Right hindlimb (tissue), 1 donor: ENCODE measurements around the gene KRT36.

ENCODE experiments used
- DNase-seq: peaks from one replicate; pipeline ENCODE4 v3.0.0-alpha.2; 2018

The KRT36 gene

GRCh38 chr17:41521574-41522261, 32.0 kb upstream of the KRT36 start:
- DNase-seq: no peak

GRCh38 chr17:41520821-41521521, 31.3 kb upstream of the KRT36 start:
- no peak for DNase-seq

- DNase-seq: no peak
Observed at GRCh38 chr17:41519501-41520224, 30.0 kb upstream of the KRT36 start.

- no peak for DNase-seq
Observed at GRCh38 chr17:41518789-41519449, 29.2 kb upstream of the KRT36 start, which contains the start of gene KRT15. Gene KRT15, minus strand, starts transcription at chr17:41518890. Its CDS starts 63 bp downstream, at chr17:41518827.

- no peak for DNase-seq
Observed at GRCh38 chr17:41518031-41518430, 28.3 kb upstream of the KRT36 start.

GRCh38 chr17:41516830-41517283, 27.1 kb upstream of the KRT36 start:
- DNase-seq: no peak

GRCh38 chr17:41516147-41516829, 26.6 kb upstream of the KRT36 start:
- no peak for DNase-seq

DNA sequence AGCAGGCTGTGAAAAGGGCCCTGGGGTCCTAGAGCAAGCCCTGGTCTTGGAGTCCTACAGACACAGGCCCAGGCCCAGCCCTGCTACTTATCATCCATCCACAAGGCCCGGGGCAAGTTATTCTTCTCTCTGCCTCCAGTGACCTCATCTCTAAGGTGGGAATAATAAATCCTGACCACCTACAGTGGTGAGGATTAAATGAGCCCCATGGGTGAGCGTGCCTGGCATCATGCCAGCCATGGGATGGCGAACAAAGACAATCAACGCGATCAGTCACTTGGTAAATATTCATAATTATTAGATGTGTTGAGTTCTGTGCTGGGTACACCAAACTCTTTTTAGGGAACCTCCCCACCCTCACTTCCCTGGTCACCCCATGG, 23.4 kb upstream of the KRT36 start:
- no peak for DNase-seq

DNA sequence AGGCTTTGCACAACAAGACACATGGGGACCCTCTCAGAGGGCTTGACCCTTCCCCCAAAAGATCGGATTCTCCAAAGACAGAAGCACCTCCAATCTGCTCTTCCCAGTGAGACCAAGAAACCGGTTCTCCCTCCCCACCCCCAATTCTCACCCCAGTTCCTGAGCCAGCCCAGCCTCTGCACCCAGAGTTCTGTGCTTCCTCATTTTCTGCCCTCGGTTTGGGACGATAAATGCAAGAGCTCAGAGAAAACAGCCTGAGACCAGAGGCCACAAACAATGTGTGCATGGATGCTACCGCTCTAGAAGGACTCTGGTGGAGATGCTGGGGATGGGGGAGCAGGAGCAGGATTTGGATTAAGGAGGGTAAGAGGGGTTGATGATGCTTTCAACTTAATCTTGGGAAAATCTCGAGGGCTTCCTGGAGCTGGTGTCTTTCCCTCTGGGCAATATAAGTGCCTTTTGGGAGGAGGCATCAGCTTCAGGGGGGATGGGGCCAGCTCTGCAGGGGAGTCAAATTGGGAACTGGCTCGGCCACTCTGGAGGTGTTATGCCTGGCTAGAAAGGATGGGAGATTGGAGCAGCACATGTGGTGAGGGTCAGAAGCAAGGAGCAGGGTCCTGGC, 22.9 kb upstream of the KRT36 start:
- no peak for DNase-seq

- DNase-seq: no peak
Observed at GRCh38 chr17:41511716-41512115, 22.0 kb upstream of the KRT36 start.

DNA sequence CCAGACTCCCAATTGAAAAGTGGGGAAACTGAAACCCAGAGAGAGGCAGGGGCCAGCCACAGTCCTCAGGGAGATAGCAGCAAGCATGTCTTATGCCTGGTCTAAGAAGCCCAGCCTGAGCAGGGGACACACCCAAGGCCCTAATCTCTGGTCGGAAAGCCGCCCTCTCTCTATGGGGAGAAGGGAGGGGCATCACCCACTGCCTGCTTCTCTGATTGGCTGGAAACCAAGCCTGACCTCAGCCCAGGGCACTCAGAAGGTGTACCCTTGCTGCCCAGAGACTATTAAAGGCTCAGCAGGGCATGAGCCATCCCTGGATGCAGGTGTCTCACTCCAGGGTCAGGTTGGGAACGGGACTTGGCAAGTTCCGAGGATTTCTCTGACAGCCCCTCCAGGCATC, 21.4 kb upstream of the KRT36 start:
- DNase-seq: no peak

DNA sequence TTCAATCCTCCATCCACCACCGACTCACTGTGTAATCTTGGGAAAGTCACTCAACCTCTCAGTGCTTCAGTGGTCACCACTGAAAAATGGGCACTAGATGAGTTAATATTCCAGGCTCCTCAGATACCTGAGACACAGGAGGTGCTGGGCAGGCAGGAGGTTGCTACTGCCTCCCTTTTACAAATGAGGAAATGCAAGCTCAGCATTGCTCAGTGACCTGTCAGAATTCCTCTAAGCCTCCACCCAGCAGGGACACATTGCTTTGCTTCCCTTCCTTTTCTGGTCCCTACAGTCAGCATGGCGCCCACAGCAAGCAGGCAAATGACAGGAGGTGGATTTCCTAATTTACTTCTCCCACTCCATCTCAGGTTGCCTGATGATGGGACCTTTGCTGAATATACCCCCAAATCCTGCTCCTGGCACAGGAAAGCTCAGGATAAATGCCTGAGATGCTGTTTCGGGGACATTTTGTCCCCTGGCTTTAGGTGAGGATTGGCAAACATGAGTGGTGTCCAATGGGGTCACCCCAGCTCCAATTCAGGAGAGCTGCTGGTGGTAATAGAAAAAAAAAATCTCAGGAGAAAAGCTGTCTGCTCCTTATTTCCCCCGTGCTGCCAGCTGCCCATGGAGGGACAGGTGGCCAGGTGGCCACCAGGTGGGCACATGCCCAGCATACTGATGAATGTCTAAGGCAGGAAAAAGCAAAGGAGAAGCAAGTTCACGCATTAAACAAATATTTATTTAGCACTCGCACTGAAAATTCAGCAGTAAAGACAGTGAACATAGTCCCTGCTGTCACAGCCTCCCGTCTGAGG, 20.7 kb upstream of the KRT36 start:
- no peak for DNase-seq

GRCh38 chr17:41507315-41507880, 17.7 kb upstream of the KRT36 start:
- DNase-seq: no peak

DNA sequence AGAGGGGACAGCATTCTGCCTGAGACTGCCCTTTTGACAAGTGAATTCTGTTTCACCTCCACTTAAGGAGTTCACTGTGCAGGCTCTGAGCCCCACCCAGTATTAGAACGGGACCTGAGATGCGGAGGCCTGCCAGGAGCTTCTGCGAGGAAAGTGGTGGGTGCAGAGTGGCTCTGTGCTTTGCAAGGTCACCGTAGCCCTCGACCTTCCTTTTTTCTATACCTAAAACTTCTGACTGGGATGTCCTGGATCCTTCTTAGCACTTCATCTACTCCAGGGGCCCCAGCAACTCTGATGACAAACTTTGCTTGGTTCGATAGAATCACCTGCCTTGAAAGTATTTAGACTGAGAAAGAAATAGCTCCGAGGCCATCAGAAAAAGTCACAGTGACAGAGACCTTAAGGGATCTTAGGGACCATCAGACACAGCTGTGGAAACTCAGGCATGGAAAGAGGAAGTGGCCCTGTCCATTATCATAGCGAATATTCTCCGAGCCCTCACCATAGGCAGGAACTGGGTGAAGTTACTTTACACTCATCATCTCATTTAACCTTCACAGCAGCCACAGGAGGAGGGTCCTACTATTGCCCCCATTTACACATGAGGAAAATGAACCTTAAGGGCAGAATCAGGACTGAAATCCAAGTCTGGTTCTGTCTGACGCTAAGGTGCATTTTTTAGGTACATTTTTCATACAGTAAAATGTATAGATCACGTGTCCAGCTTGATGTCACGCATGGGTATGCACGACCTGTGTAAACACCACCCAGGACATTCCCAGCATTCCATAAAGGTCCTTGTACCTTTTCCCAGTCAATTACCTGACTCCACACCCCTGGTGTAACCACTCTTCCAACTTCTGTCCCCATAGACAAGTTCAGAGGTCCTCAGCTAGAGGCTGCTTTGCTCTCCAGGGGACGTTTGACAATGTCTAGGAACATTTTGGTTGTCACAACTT, 16.4 kb upstream of the KRT36 start:
- DNase-seq: no peak

- no peak for DNase-seq
Observed at GRCh38 chr17:41505007-41505808, 15.5 kb upstream of the KRT36 start, which contains the start of gene KRT13. Gene KRT13, minus strand, starts transcription at chr17:41505612. Its CDS starts 62 bp downstream, at chr17:41505550.

- no peak for DNase-seq
Observed at GRCh38 chr17:41504246-41504977, 14.7 kb upstream of the KRT36 start.

DNA sequence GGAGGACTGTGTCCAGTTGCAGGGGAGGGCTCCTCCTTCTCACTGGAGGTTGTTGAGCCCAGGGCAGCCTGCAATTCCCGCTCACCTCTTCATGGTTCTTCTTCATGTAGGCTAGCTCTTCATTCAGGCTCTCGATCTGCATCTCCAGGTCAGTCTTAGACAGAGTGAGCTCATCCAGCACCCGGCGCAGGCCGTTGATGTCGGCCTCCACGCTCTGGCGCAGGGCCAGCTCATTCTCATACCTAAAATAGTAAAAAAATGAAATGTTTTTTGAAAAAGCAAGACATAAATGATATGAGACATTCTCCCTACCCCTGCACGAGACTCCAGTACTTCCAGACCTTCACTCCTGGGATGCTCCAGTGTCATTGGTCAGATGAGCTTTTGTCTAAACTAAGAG, 13.5 kb upstream of the KRT36 start:
- DNase-seq: no peak
